WTC11 (cell line): ENCODE data around the gene ILKAP. TPM values are rescaled to one million over a fixed set of nuclear protein-coding genes. Genes with fewer than 3 reads are reported as not detected.

Source experiments
- ATAC-seq: fragments of 200-7000 bp; cut with Tn5 transposase; 2 replicates; pipeline ENCODE4 v1.10.0; 2021; ENCODE audit warnings: mild to moderate bottlenecking, moderate library complexity
- CTCF ChIA-PET: fragments of 300-600 bp; sonication (Branson Sonifier 250); formaldehyde crosslinking; loops from one replicate; lab custom pipeline; 2021; ENCODE audit warnings: antibody characterized with exemption; lab: Charles Lee
- POLR2A ChIA-PET: fragments of 350-600 bp; sonication (Branson Sonifier 250); formaldehyde crosslinking; loops from one replicate; lab custom pipeline; 2021; ENCODE audit warnings: antibody characterized with exemption; lab: Charles Lee
- DNase-seq: peaks from one replicate; pipeline ENCODE4 v3.0.0; 2021; ENCODE audit warnings: low spot score
- H3K27ac Mint-ChIP-seq: 2 replicates; pipeline ENCODE4 v1.8.0; 2021; ENCODE audit warnings: mixed read lengths
- H3K27me3 Mint-ChIP-seq: 2 replicates; pipeline ENCODE4 v1.8.0; 2021; ENCODE audit warnings: low read depth, mild to moderate bottlenecking, moderate library complexity, mixed read lengths
- H3K36me3 Mint-ChIP-seq: 2 replicates; pipeline ENCODE4 v1.8.0; 2021; ENCODE audit warnings: mixed read lengths
- H3K4me1 Mint-ChIP-seq: 2 replicates; pipeline ENCODE4 v1.8.0; 2022; ENCODE audit warnings: mixed read lengths
- H3K4me3 Mint-ChIP-seq: 2 replicates; pipeline ENCODE4 v1.8.0; 2021; ENCODE audit warnings: mild to moderate bottlenecking, moderate library complexity, mixed read lengths
- H3K9me3 Mint-ChIP-seq: 2 replicates; pipeline ENCODE4 v1.8.0; 2021; ENCODE audit warnings: mixed read lengths
- E2F1 ChIP-seq: sonication (generic); formaldehyde crosslinking; IDR thresholded peaks from 2 replicates; pipeline ENCODE4 v1.8.0; 2022; ENCODE audit warnings: mild to moderate bottlenecking, missing genetic modification reagents
- ERG ChIP-seq: fragments of 250-450 bp; sonication (Bioruptor Pico); IDR thresholded peaks from 2 replicates; pipeline ENCODE4 v1.8.0; 2021; ENCODE audit warnings: mild to moderate bottlenecking
- FOXP1 ChIP-seq: sonication (generic); formaldehyde crosslinking; IDR thresholded peaks from 2 replicates; pipeline ENCODE4 v1.8.0; 2022; ENCODE audit warnings: missing genetic modification reagents, mild to moderate bottlenecking, moderate library complexity, borderline replicate concordance
- HMGXB4 ChIP-seq: sonication (generic); formaldehyde crosslinking; IDR thresholded peaks from 2 replicates; pipeline ENCODE4 v1.8.1; 2023; ENCODE audit warnings: mild to moderate bottlenecking, moderate library complexity, missing genetic modification reagents
- PRDM15 ChIP-seq: sonication (generic); formaldehyde crosslinking; IDR thresholded peaks from 2 replicates; pipeline ENCODE4 v1.8.0; 2022; ENCODE audit warnings: missing genetic modification reagents
- RELA ChIP-seq: sonication (generic); formaldehyde crosslinking; IDR thresholded peaks from 2 replicates; pipeline ENCODE4 v1.8.1; 2022; ENCODE audit warnings: missing genetic modification reagents, mild to moderate bottlenecking, borderline replicate concordance
- RORB ChIP-seq: fragments of 250-450 bp; sonication (Bioruptor Pico); IDR thresholded peaks from 2 replicates; pipeline ENCODE4 v1.9.0; 2021; ENCODE audit warnings: mild to moderate bottlenecking
- ZNF232 ChIP-seq: sonication (generic); formaldehyde crosslinking; IDR thresholded peaks from 2 replicates; pipeline ENCODE4 v1.8.0; 2022; ENCODE audit warnings: mild to moderate bottlenecking, missing genetic modification reagents
- ZNF423 ChIP-seq: fragments of 250-450 bp; sonication (Bioruptor Pico); IDR thresholded peaks from 2 replicates; pipeline ENCODE4 v2.1.2; 2022; ENCODE audit warnings: mild to moderate bottlenecking, moderate library complexity
- ZNF512 ChIP-seq: sonication (generic); formaldehyde crosslinking; IDR thresholded peaks from 2 replicates; pipeline ENCODE4 v1.8.1; 2022; ENCODE audit warnings: missing genetic modification reagents, borderline replicate concordance
- ZNF532 ChIP-seq: fragments of 250-450 bp; sonication (Bioruptor Pico); IDR thresholded peaks from 2 replicates; pipeline ENCODE4 v1.9.0; 2021; ENCODE audit warnings: mild to moderate bottlenecking, borderline replicate concordance
- ZSCAN18 ChIP-seq: fragments of 250-450 bp; sonication (Bioruptor Pico); IDR thresholded peaks from 2 replicates; pipeline ENCODE4 v2.1.2; 2022; ENCODE audit warnings: mild to moderate bottlenecking, moderate library complexity
- total RNA-seq: library from RNA; stranded (reverse); gene quantifications from 3 replicates; pipeline ENCODE4 v1.2.3, GENCODE V29; 2021

Gene ILKAP
- total RNA-seq, 1 experiment from 2014 or later = 32.7 TPM

- TF ChIP-seq ZNF423 (CRISPR knock-in tag) = no peak
- no peak for TF ChIP-seq RORB
- no peak for TF ChIP-seq ZNF532 (CRISPR knock-in tag)
- TF ChIP-seq E2F1 (CRISPR knock-in tag) = no peak
Observed at GRCh38 chr2:238124488-238125126, 78.9 kb downstream of the ILKAP start (continued).

GRCh38 chr2:238123991-238124470 lies 79.5 kb downstream of the ILKAP start:
- ChIA-PET CTCF (interaction anchor here (1.0 kb wide), 1 partner anchor 136 kb away, joined by 3 read pairs; no protein-coding TSS in a partner anchor), POLR2A (no interaction called here)
- TF ChIP-seq FOXP1 (no peak), HMGXB4 (no peak), PRDM15 (CRISPR knock-in tag) (no peak)
- Mint-ChIP-seq H3K4me1 (no peaks in the 10 kb centered on the region), H3K36me3 (no peaks in the 10 kb centered on the region), H3K9me3 (no peaks in the 10 kb centered on the region), H3K27me3 (no peaks in the 10 kb centered on the region), H3K4me3 (no peak overlapping the region), H3K27ac (no peak overlapping the region)
- DNase-seq = no peak
- no peak for ATAC-seq

GRCh38 chr2:238123218-238123971 lies 80.1 kb downstream of the ILKAP start:
- ChIA-PET CTCF (interaction anchor here (1.0 kb wide), 1 partner anchor 136 kb away, joined by 3 read pairs; no protein-coding TSS in a partner anchor), POLR2A (no interaction called here)
- no peak overlapping the region for H3K27ac Mint-ChIP-seq
- H3K9me3 Mint-ChIP-seq = no peaks in the 10 kb centered on the region
- no peaks in the 10 kb centered on the region for H3K27me3 Mint-ChIP-seq
- H3K4me1 Mint-ChIP-seq = no peaks in the 10 kb centered on the region
- H3K36me3 Mint-ChIP-seq = no peaks in the 10 kb centered on the region
- DNase-seq (no peak), ATAC-seq (no peak)
- no peak overlapping the region for H3K4me3 Mint-ChIP-seq
- TF ChIP-seq HMGXB4 (no peak), ZNF512 (CRISPR knock-in tag) (no peak), ERG (no peak), RORB (no peak), ZSCAN18 (CRISPR knock-in tag) (no peak), ZNF232 (no peak), RELA (CRISPR knock-in tag) (no peak), ZNF423 (CRISPR knock-in tag) (no peak)
